K562 (cell line): ENCODE data around the gene ANO2. TPM values are rescaled to one million over a fixed set of nuclear protein-coding genes. Genes with fewer than 3 reads are reported as not detected.

ENCODE experiments used
- BACH1 ChIP-seq: fragments of 200-800 bp; sonication (Bioruptor generic); IDR thresholded peaks from 2 replicates; pipeline ENCODE4 v1.6.1; 2016; ENCODE audit warnings: missing genetic modification characterization, missing compliant biosample characterization
- BCOR ChIP-seq: fragments of 450-650 bp; IDR thresholded peaks from 2 replicates; pipeline ENCODE4 v1.6.1; 2016
- CBX5 ChIP-seq: IDR thresholded peaks from 2 replicates; pipeline ENCODE4 v1.6.1; 2014; ENCODE audit warnings: low read depth, borderline replicate concordance
- CEBPB ChIP-seq: fragments of 450-650 bp; IDR thresholded peaks from 2 replicates; pipeline ENCODE4 v1.6.1; 2016; ENCODE audit warnings: missing genetic modification characterization, missing compliant biosample characterization
- E2F3 ChIP-seq: fragments of 250-450 bp; sonication (Bioruptor Pico); IDR thresholded peaks from 2 replicates; pipeline ENCODE4 v1.4.0; 2020; ENCODE audit warnings: mild to moderate bottlenecking
- GATA2 ChIP-seq: sonication (generic); formaldehyde crosslinking; IDR thresholded peaks from 2 replicates; pipeline ENCODE4 v1.4.0; 2020; ENCODE audit warnings: mild to moderate bottlenecking, missing genetic modification reagents
- HNRNPK ChIP-seq: fragments of 200-400 bp; formaldehyde crosslinking; IDR thresholded peaks from one replicate; pipeline ENCODE4 v1.6.1; 2018; ENCODE audit warnings: mild to moderate bottlenecking, low read depth, low read length; ENCODE audit not compliant: poor library complexity, severe bottlenecking
- MTA2 ChIP-seq: fragments of 450-650 bp; IDR thresholded peaks from 2 replicates; pipeline ENCODE4 v1.6.1; 2016; ENCODE audit warnings: low read depth
- MYNN ChIP-seq, 2 experiments: sonication (generic); formaldehyde crosslinking in 1 of 2; IDR thresholded peaks; 2 replicates each; pipeline versions ENCODE4 v1.5.0 to v1.6.1; 2016 to 2020; ENCODE audit warnings: antibody characterized with exemption in 1 of 2, missing genetic modification reagents in 1 of 2
- NCOA1 ChIP-seq: fragments of 450-650 bp; IDR thresholded peaks from 2 replicates; pipeline ENCODE4 v1.6.1; 2016; ENCODE audit warnings: low read depth
- SAFB ChIP-seq: fragments of 200-400 bp; formaldehyde crosslinking; IDR thresholded peaks from 2 replicates; pipeline ENCODE4 v1.6.1; 2017; ENCODE audit warnings: low read depth, low read length, borderline replicate concordance
- SMARCA4 ChIP-seq: fragments of 450-650 bp; IDR thresholded peaks from 2 replicates; pipeline ENCODE4 v1.6.1; 2016
- ZBTB7A ChIP-seq: IDR thresholded peaks from 2 replicates; pipeline ENCODE4 v1.6.1; 2011; ENCODE audit warnings: low read depth, mild to moderate bottlenecking, low read length, moderate library complexity, borderline replicate concordance; ENCODE audit not compliant: control insufficient read depth
- ZNF436 ChIP-seq: fragments of 250-450, 450-650 bp; sonication (Bioruptor Pico); formaldehyde crosslinking; IDR thresholded peaks from 2 replicates; pipeline ENCODE4 v1.7.0; 2020; ENCODE audit warnings: mild to moderate bottlenecking
- ZNF589 ChIP-seq: fragments of 200-800 bp; sonication (Bioruptor generic); IDR thresholded peaks from 2 replicates; pipeline ENCODE4 v1.6.1; 2016; ENCODE audit warnings: low read depth, missing genetic modification characterization, missing compliant biosample characterization
- ZNF76 ChIP-seq: fragments of 250-450 bp; sonication (Bioruptor Pico); IDR thresholded peaks from 2 replicates; pipeline ENCODE4 v1.4.0; 2020; ENCODE audit warnings: mild to moderate bottlenecking, moderate library complexity, borderline replicate concordance
- polyA plus RNA-seq, 8 experiments: library from polyadenylated mRNA; depleted of rRNA in 4 of 8; stranded (reverse) in 5 of 8; unstranded in 3 of 8; fragments of >200 nt; fragmentation: Nextera tagmentation in 2 of 8; fragmentation: Illumina TruSeq in 1 of 8; extraction: Ambion mirVana in 2 of 8; extraction: Trizol in 1 of 8; gene quantifications; 2 replicates each; pipeline versions ENCODE4 v1.2.1 to v1.2.3, GENCODE V29; 2011 to 2014; ENCODE audit warnings: inconsistent platforms in 1 of 8, missing spikeins in 1 of 8
- total RNA-seq, 7 experiments: library from RNA; depleted of rRNA in 6 of 7; stranded (reverse); fragments of >200 nt in 6 of 7; fragmentation: Illumina TruSeq in 2 of 7; extraction: Trizol in 2 of 7; gene quantifications; 2 replicates each; pipeline versions ENCODE4 v1.2.1 to v1.2.3, GENCODE V29; 2011 to 2021; ENCODE audit warnings: low replicate concordance in 1 of 7
- TF ChIP-seq, protein P1 (sequence below): sonication (generic); formaldehyde crosslinking; IDR thresholded peaks from 2 replicates; pipeline ENCODE4 v1.8.1; 2023; ENCODE audit warnings: mild to moderate bottlenecking, missing genetic modification reagents, moderate library complexity
- TF ChIP-seq, protein P2 (sequence below): sonication (generic); formaldehyde crosslinking; IDR thresholded peaks from 2 replicates; pipeline ENCODE4 v1.8.0; 2022; ENCODE audit warnings: mild to moderate bottlenecking, missing genetic modification reagents
- TF ChIP-seq, protein P3 (sequence below): sonication (generic); formaldehyde crosslinking; IDR thresholded peaks from 2 replicates; pipeline ENCODE4 v1.4.0; 2020; ENCODE audit warnings: mild to moderate bottlenecking, missing genetic modification reagents
- TF ChIP-seq, protein P4 (sequence below): fragments of 250-450 bp; sonication (Bioruptor Pico); IDR thresholded peaks from 2 replicates; pipeline ENCODE4 v1.4.0; 2020; ENCODE audit warnings: mild to moderate bottlenecking
- TF ChIP-seq, protein P5 (sequence below): fragments of 200-800 bp; sonication (Bioruptor generic); IDR thresholded peaks from 2 replicates; pipeline ENCODE4 v1.6.1; 2017; ENCODE audit warnings: missing genetic modification characterization, missing compliant biosample characterization

ANO2 gene
- total and polyA plus RNA-seq, 9 of the 15 experiments (the other 6 are each of a cell fraction or from before 2014, with no cell fraction given) = 0.64 TPM; not detected in 8

DNA sequence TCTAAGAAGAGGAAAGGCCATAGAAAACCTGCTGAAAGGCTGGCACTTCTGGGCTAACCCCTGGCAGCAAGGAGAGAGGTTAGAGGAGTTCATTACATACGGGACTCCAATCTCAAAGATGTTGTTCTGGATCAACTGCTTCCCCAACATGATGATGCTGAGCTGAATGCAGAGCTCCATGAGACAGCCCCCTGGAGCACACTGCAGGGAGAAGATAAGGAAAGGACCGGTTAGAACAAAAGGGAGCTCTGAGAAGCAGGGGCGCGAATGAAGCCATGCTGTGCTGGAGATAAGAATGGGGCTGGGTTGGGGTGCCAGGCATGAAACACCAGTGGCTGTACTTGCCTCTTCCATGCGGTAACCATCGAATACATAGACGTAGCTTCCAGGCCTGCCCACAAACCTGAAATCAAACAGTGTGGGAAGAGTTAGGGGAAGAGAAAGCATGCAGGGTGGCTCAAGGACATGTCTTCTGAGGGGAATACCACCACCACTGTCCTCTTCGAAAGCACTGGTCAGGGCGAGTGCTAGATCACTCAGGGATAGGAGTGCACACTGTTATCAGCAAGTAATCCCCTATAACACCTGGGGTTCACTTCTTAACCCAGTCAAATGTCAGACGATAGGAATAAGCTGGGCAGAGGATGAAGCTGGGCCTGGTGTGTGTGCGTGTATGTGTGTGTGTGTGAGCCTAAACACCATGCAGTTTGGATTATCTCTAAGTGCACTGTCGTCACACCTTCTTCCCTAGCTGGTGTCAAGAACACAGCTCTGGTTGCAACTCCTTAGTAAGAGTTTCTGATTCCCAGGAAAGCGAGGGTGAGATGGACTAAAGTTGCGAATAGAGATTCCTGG is 332.3 kb downstream of the ANO2 start (continued):
- TF ChIP-seq, protein P1, sequence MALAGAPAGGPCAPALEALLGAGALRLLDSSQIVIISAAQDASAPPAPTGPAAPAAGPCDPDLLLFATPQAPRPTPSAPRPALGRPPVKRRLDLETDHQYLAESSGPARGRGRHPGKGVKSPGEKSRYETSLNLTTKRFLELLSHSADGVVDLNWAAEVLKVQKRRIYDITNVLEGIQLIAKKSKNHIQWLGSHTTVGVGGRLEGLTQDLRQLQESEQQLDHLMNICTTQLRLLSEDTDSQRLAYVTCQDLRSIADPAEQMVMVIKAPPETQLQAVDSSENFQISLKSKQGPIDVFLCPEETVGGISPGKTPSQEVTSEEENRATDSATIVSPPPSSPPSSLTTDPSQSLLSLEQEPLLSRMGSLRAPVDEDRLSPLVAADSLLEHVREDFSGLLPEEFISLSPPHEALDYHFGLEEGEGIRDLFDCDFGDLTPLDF = no peak
- TF ChIP-seq NCOA1 (peak; percentile 25; the same call in 1 of the 2 replicates), MYNN (IDR thresholded peaks at IDR 0.05) (peak; percentile 59; the same call in 1 of the 2 replicates), MYNN (CRISPR knock-in tag; IDR thresholded peaks at IDR 0.05) (no peak), MTA2 (peak; percentile 86), ZNF76 (CRISPR knock-in tag) (no peak), SAFB (no peak), ZNF436 (no peak), ZBTB7A (peak; percentile 48; the same call in 1 of the 2 replicates), ZNF589 (peak; percentile 40; the same call in 1 of the 2 replicates), E2F3 (CRISPR knock-in tag) (no peak), BACH1 (tag) (no peak), SMARCA4 (peak; percentile 78), GATA2 (CRISPR knock-in tag) (peak; percentile 44; the same call in 1 of the 2 replicates), HNRNPK (no peak), BCOR (peak; percentile 41; the same call in 1 of the 2 replicates), CBX5 (no peak), CEBPB (tag) (no peak)
- TF ChIP-seq, protein P2, sequence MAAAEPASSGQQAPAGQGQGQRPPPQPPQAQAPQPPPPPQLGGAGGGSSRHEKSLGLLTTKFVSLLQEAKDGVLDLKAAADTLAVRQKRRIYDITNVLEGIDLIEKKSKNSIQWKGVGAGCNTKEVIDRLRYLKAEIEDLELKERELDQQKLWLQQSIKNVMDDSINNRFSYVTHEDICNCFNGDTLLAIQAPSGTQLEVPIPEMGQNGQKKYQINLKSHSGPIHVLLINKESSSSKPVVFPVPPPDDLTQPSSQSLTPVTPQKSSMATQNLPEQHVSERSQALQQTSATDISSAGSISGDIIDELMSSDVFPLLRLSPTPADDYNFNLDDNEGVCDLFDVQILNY (CRISPR knock-in tag) = no peak
- TF ChIP-seq, protein P3, sequence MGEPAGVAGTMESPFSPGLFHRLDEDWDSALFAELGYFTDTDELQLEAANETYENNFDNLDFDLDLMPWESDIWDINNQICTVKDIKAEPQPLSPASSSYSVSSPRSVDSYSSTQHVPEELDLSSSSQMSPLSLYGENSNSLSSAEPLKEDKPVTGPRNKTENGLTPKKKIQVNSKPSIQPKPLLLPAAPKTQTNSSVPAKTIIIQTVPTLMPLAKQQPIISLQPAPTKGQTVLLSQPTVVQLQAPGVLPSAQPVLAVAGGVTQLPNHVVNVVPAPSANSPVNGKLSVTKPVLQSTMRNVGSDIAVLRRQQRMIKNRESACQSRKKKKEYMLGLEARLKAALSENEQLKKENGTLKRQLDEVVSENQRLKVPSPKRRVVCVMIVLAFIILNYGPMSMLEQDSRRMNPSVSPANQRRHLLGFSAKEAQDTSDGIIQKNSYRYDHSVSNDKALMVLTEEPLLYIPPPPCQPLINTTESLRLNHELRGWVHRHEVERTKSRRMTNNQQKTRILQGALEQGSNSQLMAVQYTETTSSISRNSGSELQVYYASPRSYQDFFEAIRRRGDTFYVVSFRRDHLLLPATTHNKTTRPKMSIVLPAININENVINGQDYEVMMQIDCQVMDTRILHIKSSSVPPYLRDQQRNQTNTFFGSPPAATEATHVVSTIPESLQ = no peak
- TF ChIP-seq, protein P4, sequence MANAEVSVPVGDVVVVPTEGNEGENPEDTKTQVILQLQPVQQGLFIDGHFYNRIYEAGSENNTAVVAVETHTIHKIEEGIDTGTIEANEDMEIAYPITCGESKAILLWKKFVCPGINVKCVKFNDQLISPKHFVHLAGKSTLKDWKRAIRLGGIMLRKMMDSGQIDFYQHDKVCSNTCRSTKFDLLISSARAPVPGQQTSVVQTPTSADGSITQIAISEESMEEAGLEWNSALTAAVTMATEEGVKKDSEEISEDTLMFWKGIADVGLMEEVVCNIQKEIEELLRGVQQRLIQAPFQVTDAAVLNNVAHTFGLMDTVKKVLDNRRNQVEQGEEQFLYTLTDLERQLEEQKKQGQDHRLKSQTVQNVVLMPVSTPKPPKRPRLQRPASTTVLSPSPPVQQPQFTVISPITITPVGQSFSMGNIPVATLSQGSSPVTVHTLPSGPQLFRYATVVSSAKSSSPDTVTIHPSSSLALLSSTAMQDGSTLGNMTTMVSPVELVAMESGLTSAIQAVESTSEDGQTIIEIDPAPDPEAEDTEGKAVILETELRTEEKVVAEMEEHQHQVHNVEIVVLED = no peak
- TF ChIP-seq, protein P5, sequence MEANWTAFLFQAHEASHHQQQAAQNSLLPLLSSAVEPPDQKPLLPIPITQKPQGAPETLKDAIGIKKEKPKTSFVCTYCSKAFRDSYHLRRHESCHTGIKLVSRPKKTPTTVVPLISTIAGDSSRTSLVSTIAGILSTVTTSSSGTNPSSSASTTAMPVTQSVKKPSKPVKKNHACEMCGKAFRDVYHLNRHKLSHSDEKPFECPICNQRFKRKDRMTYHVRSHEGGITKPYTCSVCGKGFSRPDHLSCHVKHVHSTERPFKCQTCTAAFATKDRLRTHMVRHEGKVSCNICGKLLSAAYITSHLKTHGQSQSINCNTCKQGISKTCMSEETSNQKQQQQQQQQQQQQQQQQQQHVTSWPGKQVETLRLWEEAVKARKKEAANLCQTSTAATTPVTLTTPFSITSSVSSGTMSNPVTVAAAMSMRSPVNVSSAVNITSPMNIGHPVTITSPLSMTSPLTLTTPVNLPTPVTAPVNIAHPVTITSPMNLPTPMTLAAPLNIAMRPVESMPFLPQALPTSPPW (CRISPR knock-in tag) = peak; percentile 34; the same call in 1 of the 2 replicates
